ENCODE measurements around the gene KRT82.

Gene KRT82

DNA sequence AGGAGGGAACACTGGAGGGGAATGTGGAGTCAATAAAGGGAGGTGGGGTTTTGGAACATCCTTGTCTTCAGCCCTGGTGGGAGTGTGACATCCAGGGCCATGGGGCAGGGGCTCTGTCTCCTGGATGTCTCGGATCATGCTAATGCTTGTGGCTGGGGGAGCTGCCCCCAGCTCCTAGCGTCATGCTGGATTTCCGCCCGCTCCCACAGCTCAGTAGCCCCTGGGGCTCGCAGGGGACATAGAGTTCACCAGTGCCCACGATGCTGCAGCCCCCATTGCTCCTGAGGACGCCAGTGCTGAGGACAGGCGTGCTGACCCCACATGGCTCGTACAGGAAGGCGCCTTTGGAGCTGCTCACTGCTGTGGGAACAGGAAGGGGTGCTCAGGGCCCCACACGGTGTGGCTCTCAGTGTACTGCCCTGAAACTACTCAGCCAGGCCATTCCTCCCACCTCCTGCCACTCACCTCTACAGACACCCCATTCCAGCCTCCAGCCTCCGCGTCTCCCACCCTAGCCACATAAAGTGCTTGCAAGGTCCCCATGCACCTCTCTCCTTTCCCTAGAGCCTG is 11.2 kb downstream of the KRT82 start:
- TF ChIP-seq FOXP2 (optimal IDR thresholded peaks at IDR 0.05; ENCODE audit: borderline replicate concordance, extremely low read depth, extremely low read length, insufficient read depth) = no peak
- no peak for TF ChIP-seq REST (IDR thresholded peaks at IDR 0.05; ENCODE audit: insufficient read depth in 1 of 2, low read depth in 2 of 2, low read length in 2 of 2)
- no peak for TF ChIP-seq POLR2AphosphoS5 (IDR thresholded peaks at IDR 0.05; ENCODE audit: low read depth, low read length)
- TF ChIP-seq TAF1 (IDR thresholded peaks at IDR 0.05; ENCODE audit: borderline replicate concordance, insufficient read depth, low read length) = no peak
- no peak for TF ChIP-seq SIN3A (IDR thresholded peaks at IDR 0.05; ENCODE audit: borderline replicate concordance, insufficient read depth, low read length)

DNA sequence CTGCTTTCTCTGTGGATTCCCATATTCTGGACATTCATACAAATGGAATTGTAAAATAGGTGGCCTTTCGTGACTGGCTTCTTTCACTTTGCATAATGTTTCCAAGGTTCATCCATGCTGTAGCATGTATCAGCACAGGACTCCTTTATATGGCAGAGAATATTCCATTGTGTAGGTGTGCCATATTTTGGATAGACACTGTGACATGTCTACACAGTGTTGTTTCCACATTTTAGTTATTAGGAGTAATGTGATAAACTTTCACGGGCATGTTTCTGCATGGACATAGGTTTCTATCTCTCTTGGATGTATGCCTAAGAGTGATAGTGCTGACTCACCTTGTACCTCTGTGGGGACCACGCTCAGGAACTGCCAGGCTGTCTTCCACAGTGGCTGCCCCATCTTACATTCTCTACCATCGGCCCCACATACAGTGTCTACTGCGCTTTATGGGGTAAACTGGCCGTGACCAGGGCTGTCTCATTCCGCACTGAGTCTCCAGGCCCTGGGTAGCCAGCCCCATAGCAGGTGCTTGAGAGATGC is 13.6 kb downstream of the KRT82 start:
- TF ChIP-seq SIN3A (IDR thresholded peaks at IDR 0.05; ENCODE audit: borderline replicate concordance, insufficient read depth, low read length) (no peak), REST (IDR thresholded peaks at IDR 0.05; ENCODE audit: insufficient read depth in 1 of 2, low read depth in 2 of 2, low read length in 2 of 2) (no peak), FOXP2 (optimal IDR thresholded peaks at IDR 0.05; ENCODE audit: borderline replicate concordance, extremely low read depth, extremely low read length, insufficient read depth) (no peak), POLR2AphosphoS5 (IDR thresholded peaks at IDR 0.05; ENCODE audit: low read depth, low read length) (no peak), TAF1 (IDR thresholded peaks at IDR 0.05; ENCODE audit: borderline replicate concordance, insufficient read depth, low read length) (no peak)

- TF ChIP-seq TAF1 (IDR thresholded peaks at IDR 0.05; ENCODE audit: borderline replicate concordance, insufficient read depth, low read length) (no peak), POLR2AphosphoS5 (IDR thresholded peaks at IDR 0.05; ENCODE audit: low read depth, low read length) (no peak), FOXP2 (optimal IDR thresholded peaks at IDR 0.05; ENCODE audit: borderline replicate concordance, extremely low read depth, extremely low read length, insufficient read depth) (no peak)
These were observed 14.5 kb downstream of the KRT82 start for GRCh38 chr12:52391618-52392002.

GRCh38 chr12:52390739-52391617 is 15.2 kb downstream of the KRT82 start:
- TF ChIP-seq TAF1 (IDR thresholded peaks at IDR 0.05; ENCODE audit: borderline replicate concordance, insufficient read depth, low read length) = no peak
- TF ChIP-seq SIN3A (IDR thresholded peaks at IDR 0.05; ENCODE audit: borderline replicate concordance, insufficient read depth, low read length) = no peak
- no peak for TF ChIP-seq FOXP2 (optimal IDR thresholded peaks at IDR 0.05; ENCODE audit: borderline replicate concordance, extremely low read depth, extremely low read length, insufficient read depth)
- TF ChIP-seq POLR2AphosphoS5 (IDR thresholded peaks at IDR 0.05; ENCODE audit: low read depth, low read length) = no peak
- no peak for TF ChIP-seq REST (IDR thresholded peaks at IDR 0.05; ENCODE audit: insufficient read depth in 1 of 2, low read depth in 2 of 2, low read length in 2 of 2)

- TF ChIP-seq TAF1 (IDR thresholded peaks at IDR 0.05; ENCODE audit: borderline replicate concordance, insufficient read depth, low read length) = no peak
- TF ChIP-seq REST (IDR thresholded peaks at IDR 0.05; ENCODE audit: insufficient read depth in 1 of 2, low read depth in 2 of 2, low read length in 2 of 2) = no peak
- no peak for TF ChIP-seq FOXP2 (optimal IDR thresholded peaks at IDR 0.05; ENCODE audit: borderline replicate concordance, extremely low read depth, extremely low read length, insufficient read depth)
- no peak for TF ChIP-seq SIN3A (IDR thresholded peaks at IDR 0.05; ENCODE audit: borderline replicate concordance, insufficient read depth, low read length)
- no peak for TF ChIP-seq POLR2AphosphoS5 (IDR thresholded peaks at IDR 0.05; ENCODE audit: low read depth, low read length)
These were observed 16.6 kb downstream of the KRT82 start for GRCh38 chr12:52389313-52390207.
